GM12892 (cell line): Measurements from ENCODE around the gene FN3K.

ENCODE experiments used
- DNase-seq: peaks from one replicate; pipeline ENCODE4 v3.0.0; 2011; ENCODE audit not compliant: insufficient read length
- FAIRE-seq: peaks from 2 replicates; lab custom pipeline; 2011; peaks lifted over from hg19 to GRCh38; lab: Jason Lieb, UNC
- POLR2A ChIP-seq: IDR thresholded peaks from 2 replicates; pipeline ENCODE4 v1.6.1; 2011; ENCODE audit warnings: low read depth, low read length, control low read depth
- POLR2AphosphoS5 ChIP-seq: IDR thresholded peaks from 2 replicates; pipeline ENCODE4 v1.6.1; 2011; ENCODE audit warnings: low read depth, low read length, control low read depth
- TAF1 ChIP-seq: IDR thresholded peaks from 2 replicates; pipeline ENCODE4 v1.6.1; 2011; ENCODE audit warnings: low read depth, mild to moderate bottlenecking, control low read depth, low read length, borderline replicate concordance

The FN3K gene

GRCh38 chr17:82795615-82796014, 60.2 kb downstream of the FN3K start:
- DNase-seq (no peak), FAIRE-seq (no peak)
- TF ChIP-seq POLR2AphosphoS5 (no peak), TAF1 (no peak), POLR2A (no peak)

GRCh38 chr17:82797061-82797460, 61.6 kb downstream of the FN3K start:
- TF ChIP-seq POLR2AphosphoS5 = no peak
- TF ChIP-seq TAF1 = no peak
- TF ChIP-seq POLR2A = no peak
- DNase-seq (no peak), FAIRE-seq (no peak)

- no peak for DNase-seq
- FAIRE-seq = no peak
- no peak for TF ChIP-seq TAF1
- TF ChIP-seq POLR2A = no peak
- TF ChIP-seq POLR2AphosphoS5 = no peak
Observed at GRCh38 chr17:82798752-82799151, 63.3 kb downstream of the FN3K start.

- no peak for TF ChIP-seq POLR2AphosphoS5
- no peak for TF ChIP-seq TAF1
- no peak for TF ChIP-seq POLR2A
- DNase-seq (no peak), FAIRE-seq (no peak)
Observed at GRCh38 chr17:82799591-82799990, 64.2 kb downstream of the FN3K start.
